ENCODE measurements around the gene CDH13.
A peak's percentile ranks its signal among the peaks of the same experiment; 100 is the strongest.

Gene CDH13

DNA sequence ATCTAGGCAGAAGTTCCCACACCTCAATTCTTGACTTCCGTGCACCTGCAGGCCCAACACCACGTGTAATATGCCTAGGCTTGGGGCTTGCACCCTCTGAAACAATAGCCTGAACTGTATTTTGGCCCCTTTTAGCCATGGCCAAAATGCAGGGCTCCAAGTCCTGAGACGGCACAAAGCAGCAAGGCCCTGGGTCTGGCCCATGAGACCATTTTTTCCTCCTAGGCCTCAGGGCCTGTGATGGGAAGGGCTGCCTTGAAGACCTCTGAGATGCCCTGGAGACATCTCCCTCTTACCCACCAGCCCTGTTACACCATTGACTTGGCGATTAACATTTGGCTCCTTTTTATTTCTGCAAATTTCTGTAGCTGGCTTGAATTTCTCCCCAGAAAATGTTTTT lies 238.6 kb downstream of the CDH13 start:
- no peaks in the 10 kb centered on the region for H3K9me3 ChIP-seq (ENCODE audit: control insufficient read depth, low read length)
- no peak for DNase-seq

DNA sequence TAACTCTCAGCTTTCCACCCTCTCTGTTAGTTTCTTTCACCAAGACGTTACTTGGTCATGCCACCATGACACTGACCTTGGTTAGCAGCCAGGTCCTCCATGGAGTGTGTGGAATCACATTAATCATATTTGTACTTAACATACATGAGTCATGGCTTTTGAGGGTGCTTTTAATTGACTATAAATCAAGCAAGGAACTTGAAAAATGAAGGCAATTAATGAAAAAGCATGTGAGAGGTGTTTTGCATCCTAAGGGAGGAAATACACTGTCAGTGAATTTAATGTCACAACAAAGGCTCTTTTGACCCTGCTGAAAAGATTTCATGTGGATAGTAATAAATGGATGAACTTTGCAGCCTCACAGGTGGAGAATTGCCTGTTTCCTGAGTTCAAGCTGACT lies 240.7 kb downstream of the CDH13 start:
- DNase-seq = peak; percentile 26

More for the DNA sequence above, 238.6 kb downstream of the CDH13 start:
- H4K8ac ChIP-seq (ENCODE audit: low read length) = no peak overlapping the region
- H3K18ac ChIP-seq (ENCODE audit: low read depth in 1 of 2, low read length in 2 of 2) = no peak overlapping the region
- H3K27me3 ChIP-seq (ENCODE audit: control insufficient read depth in 1 of 2, insufficient read depth in 1 of 2, low read length in 2 of 2) = no peaks in the 10 kb centered on the region
- no peak overlapping the region for H2AK5ac ChIP-seq (ENCODE audit: low read length, severe bottlenecking)
- H3K14ac ChIP-seq (ENCODE audit: low read length in 2 of 2) = no peak overlapping the region
- H3K27ac ChIP-seq (ENCODE audit: low read length, poor library complexity, severe bottlenecking) = no peak overlapping the region
- peaks cover 0 to 4% of the 10 kb centered on the region in 2 experiments for H3K36me3 ChIP-seq (ENCODE audit: control insufficient read depth in 1 of 2, insufficient read depth in 2 of 2, low read depth in 1 of 2, low read length in 2 of 2)
- no peaks in the 10 kb centered on the region for H3K4me1 ChIP-seq (ENCODE audit: control insufficient read depth, insufficient read depth, low read depth, low read length)
- H2BK5ac ChIP-seq (ENCODE audit: low read depth, low read length, poor library complexity, severe bottlenecking) = no peak overlapping the region
- H3K9ac ChIP-seq (ENCODE audit: low read length) = no peak overlapping the region
- H2BK120ac ChIP-seq (ENCODE audit: low read depth, low read length) = no peak overlapping the region
- H4K91ac ChIP-seq (ENCODE audit: low read length) = no peak overlapping the region
- no peak overlapping the region for H3K4me3 ChIP-seq (ENCODE audit: insufficient read depth in 1 of 2, low read depth in 1 of 2, low read length in 2 of 2)
- no peak overlapping the region for H2AFZ ChIP-seq (ENCODE audit: low read depth, low read length)
- no peak overlapping the region for H3K23ac ChIP-seq (ENCODE audit: low read length in 2 of 2)
- H3K4me2 ChIP-seq (ENCODE audit: low read length, poor library complexity, severe bottlenecking) = no peak overlapping the region
- H2BK12ac ChIP-seq (ENCODE audit: low read length in 2 of 2) = no peak overlapping the region
- H3K4ac ChIP-seq (ENCODE audit: low read depth in 1 of 2, low read length in 2 of 2) = no peak overlapping the region
- H3K79me1 ChIP-seq (replicated peaks; ENCODE audit: low read length, poor library complexity, severe bottlenecking) = peaks cover 11% of the 10 kb centered on the region
- H2BK15ac ChIP-seq (ENCODE audit: low read depth, poor library complexity, severe bottlenecking) = no peak overlapping the region
- WGBS = 77% methylated on average over 4 of the region's 4 CpGs

DNA sequence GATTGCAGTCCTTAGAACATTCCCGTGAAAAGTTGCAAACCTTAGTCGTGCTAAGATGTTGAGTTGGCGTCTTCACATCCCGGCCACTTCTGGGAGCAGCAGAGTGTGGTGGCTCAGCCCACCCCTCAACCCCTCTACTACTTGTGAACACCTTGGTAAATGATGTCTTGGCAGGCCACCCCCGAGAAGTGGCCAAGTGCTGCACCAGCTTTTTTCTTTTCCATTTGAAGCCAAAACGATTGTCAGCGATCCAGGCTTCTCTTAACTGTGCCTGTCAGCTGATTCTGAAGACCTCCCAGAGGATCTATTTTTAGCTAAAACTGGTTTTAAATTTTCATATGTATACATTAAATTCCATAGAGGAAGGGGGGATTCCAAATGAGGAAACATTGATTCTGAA lies 247.5 kb downstream of the CDH13 start:
- Histone ChIP-seq H2AFZ (ENCODE audit: low read depth, low read length) (no peak overlapping the region), H3K4ac (ENCODE audit: low read depth in 1 of 2, low read length in 2 of 2) (no peak overlapping the region), H2BK12ac (ENCODE audit: low read length in 2 of 2) (no peak overlapping the region), H3K9me3 (ENCODE audit: control insufficient read depth, low read length) (peaks cover 14% of the 10 kb centered on the region), H3K79me1 (replicated peaks; ENCODE audit: low read length, poor library complexity, severe bottlenecking) (peaks cover 6% of the 10 kb centered on the region), H2AK5ac (ENCODE audit: low read length, severe bottlenecking) (no peak overlapping the region), H2BK5ac (ENCODE audit: low read depth, low read length, poor library complexity, severe bottlenecking) (no peak overlapping the region), H3K36me3 (ENCODE audit: control insufficient read depth in 1 of 2, insufficient read depth in 2 of 2, low read depth in 1 of 2, low read length in 2 of 2) (no peaks in the 10 kb centered on the region), H3K4me3 (ENCODE audit: insufficient read depth in 1 of 2, low read depth in 1 of 2, low read length in 2 of 2) (no peak overlapping the region), H3K14ac (ENCODE audit: low read length in 2 of 2) (no peak overlapping the region), H3K4me2 (ENCODE audit: low read length, poor library complexity, severe bottlenecking) (no peak overlapping the region), H3K4me1 (ENCODE audit: control insufficient read depth, insufficient read depth, low read depth, low read length) (no peaks in the 10 kb centered on the region), H4K8ac (ENCODE audit: low read length) (no peak overlapping the region), H2BK120ac (ENCODE audit: low read depth, low read length) (no peak overlapping the region), H3K9ac (ENCODE audit: low read length) (no peak overlapping the region), H3K23ac (ENCODE audit: low read length in 2 of 2) (no peak overlapping the region), H3K18ac (ENCODE audit: low read depth in 1 of 2, low read length in 2 of 2) (no peak overlapping the region), H2BK15ac (ENCODE audit: low read depth, poor library complexity, severe bottlenecking) (no peak overlapping the region), H3K27me3 (ENCODE audit: control insufficient read depth in 1 of 2, insufficient read depth in 1 of 2, low read length in 2 of 2) (no peaks in the 10 kb centered on the region), H4K91ac (ENCODE audit: low read length) (no peak overlapping the region), H3K27ac (ENCODE audit: low read length, poor library complexity, severe bottlenecking) (no peak overlapping the region)
- DNase-seq = no peak
- WGBS = 86% methylated on average over 5 of the region's 7 CpGs

More for the DNA sequence above, 240.7 kb downstream of the CDH13 start:
- Histone ChIP-seq H3K9ac (ENCODE audit: low read length) (no peak overlapping the region), H2AFZ (ENCODE audit: low read depth, low read length) (no peak overlapping the region), H3K79me1 (replicated peaks; ENCODE audit: low read length, poor library complexity, severe bottlenecking) (peaks cover 16% of the 10 kb centered on the region), H2BK5ac (ENCODE audit: low read depth, low read length, poor library complexity, severe bottlenecking) (no peak overlapping the region), H3K9me3 (ENCODE audit: control insufficient read depth, low read length) (peaks cover 14% of the 10 kb centered on the region), H3K4me3 (ENCODE audit: insufficient read depth in 1 of 2, low read depth in 1 of 2, low read length in 2 of 2) (no peak overlapping the region), H2AK5ac (ENCODE audit: low read length, severe bottlenecking) (no peak overlapping the region), H4K91ac (ENCODE audit: low read length) (no peak overlapping the region), H3K23ac (ENCODE audit: low read length in 2 of 2) (no peak overlapping the region), H3K4ac (ENCODE audit: low read depth in 1 of 2, low read length in 2 of 2) (no peak overlapping the region), H3K14ac (ENCODE audit: low read length in 2 of 2) (no peak overlapping the region), H3K36me3 (ENCODE audit: control insufficient read depth in 1 of 2, insufficient read depth in 2 of 2, low read depth in 1 of 2, low read length in 2 of 2) (peaks cover 0 to 4% of the 10 kb centered on the region in 2 experiments), H2BK12ac (ENCODE audit: low read length in 2 of 2) (no peak overlapping the region), H3K27ac (ENCODE audit: low read length, poor library complexity, severe bottlenecking) (no peak overlapping the region), H3K4me1 (ENCODE audit: control insufficient read depth, insufficient read depth, low read depth, low read length) (no peaks in the 10 kb centered on the region), H3K18ac (ENCODE audit: low read depth in 1 of 2, low read length in 2 of 2) (no peak overlapping the region), H3K27me3 (ENCODE audit: control insufficient read depth in 1 of 2, insufficient read depth in 1 of 2, low read length in 2 of 2) (no peaks in the 10 kb centered on the region), H2BK120ac (ENCODE audit: low read depth, low read length) (no peak overlapping the region), H3K4me2 (ENCODE audit: low read length, poor library complexity, severe bottlenecking) (no peak overlapping the region), H2BK15ac (ENCODE audit: low read depth, poor library complexity, severe bottlenecking) (no peak overlapping the region), H4K8ac (ENCODE audit: low read length) (no peak overlapping the region)
- WGBS = no CpG with 5 or more reads among the region's 1 CpG

DNA sequence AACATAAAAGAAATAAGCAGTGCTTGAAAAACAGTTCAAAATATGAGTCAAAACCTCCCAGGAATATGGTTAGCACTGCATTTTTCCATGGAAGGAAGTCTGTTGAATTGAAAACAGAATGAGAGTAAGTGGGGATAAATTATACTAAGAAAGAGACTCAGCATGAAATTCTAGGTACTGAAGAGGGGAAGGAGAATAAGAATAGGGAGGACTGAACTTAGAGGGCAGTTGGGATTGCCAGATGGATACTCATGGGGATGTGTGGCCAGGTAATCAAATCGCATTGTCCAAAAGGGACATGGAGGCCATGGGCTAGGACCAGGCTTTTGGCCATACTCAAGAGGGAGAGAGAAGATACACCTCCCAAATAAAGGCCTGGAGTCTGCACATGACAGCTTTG lies 247.9 kb downstream of the CDH13 start:
- Histone ChIP-seq H3K4me3 (ENCODE audit: insufficient read depth in 1 of 2, low read depth in 1 of 2, low read length in 2 of 2) (no peak overlapping the region), H3K4ac (ENCODE audit: low read depth in 1 of 2, low read length in 2 of 2) (no peak overlapping the region), H3K9ac (ENCODE audit: low read length) (no peak overlapping the region), H2BK120ac (ENCODE audit: low read depth, low read length) (no peak overlapping the region), H2BK15ac (ENCODE audit: low read depth, poor library complexity, severe bottlenecking) (no peak overlapping the region), H4K91ac (ENCODE audit: low read length) (no peak overlapping the region), H3K18ac (ENCODE audit: low read depth in 1 of 2, low read length in 2 of 2) (no peak overlapping the region), H3K27ac (ENCODE audit: low read length, poor library complexity, severe bottlenecking) (no peak overlapping the region), H3K4me2 (ENCODE audit: low read length, poor library complexity, severe bottlenecking) (no peak overlapping the region), H3K14ac (ENCODE audit: low read length in 2 of 2) (no peak overlapping the region), H2AFZ (ENCODE audit: low read depth, low read length) (no peak overlapping the region), H3K27me3 (ENCODE audit: control insufficient read depth in 1 of 2, insufficient read depth in 1 of 2, low read length in 2 of 2) (no peaks in the 10 kb centered on the region), H4K8ac (ENCODE audit: low read length) (no peak overlapping the region), H2BK12ac (ENCODE audit: low read length in 2 of 2) (no peak overlapping the region), H3K23ac (ENCODE audit: low read length in 2 of 2) (no peak overlapping the region), H3K9me3 (ENCODE audit: control insufficient read depth, low read length) (peaks cover 14% of the 10 kb centered on the region), H3K4me1 (ENCODE audit: control insufficient read depth, insufficient read depth, low read depth, low read length) (no peaks in the 10 kb centered on the region), H2AK5ac (ENCODE audit: low read length, severe bottlenecking) (no peak overlapping the region), H3K79me1 (replicated peaks; ENCODE audit: low read length, poor library complexity, severe bottlenecking) (peaks cover 6% of the 10 kb centered on the region), H3K36me3 (ENCODE audit: control insufficient read depth in 1 of 2, insufficient read depth in 2 of 2, low read depth in 1 of 2, low read length in 2 of 2) (no peaks in the 10 kb centered on the region), H2BK5ac (ENCODE audit: low read depth, low read length, poor library complexity, severe bottlenecking) (no peak overlapping the region)
- WGBS = 100% methylated on average over 1 of the region's 1 CpG
- DNase-seq = no peak
